HEK293T (cell line): ENCODE data around the gene CAMK2D.

Experiments
- CTCF ChIA-PET: fragments of 350-600 bp; formaldehyde crosslinking; extraction: SDS; loops from one replicate; lab custom pipeline; 2021; ENCODE audit warnings: antibody characterized with exemption, inconsistent platforms; lab: Yijun Ruan, JAX
- POLR2A ChIA-PET: fragments of 350-600 bp; formaldehyde crosslinking; extraction: SDS; loops from one replicate; lab custom pipeline; 2020; ENCODE audit warnings: antibody characterized with exemption, inconsistent platforms; lab: Yijun Ruan, JAX
- DNase-seq: peaks from one replicate; pipeline ENCODE4 v3.0.0; 2012; ENCODE audit warnings: mixed read lengths; ENCODE audit errors: extremely low spot score
- ARNT ChIP-seq: fragments of 450-650 bp; IDR thresholded peaks from 2 replicates; pipeline ENCODE4 v1.6.1; 2017; ENCODE audit warnings: mild to moderate bottlenecking
- BHLHE40 ChIP-seq: fragments of 450-650 bp; IDR thresholded peaks from 2 replicates; pipeline ENCODE4 v1.6.1; 2016; ENCODE audit warnings: mild to moderate bottlenecking, moderate library complexity, borderline replicate concordance
- CTBP1 ChIP-seq: fragments of 450-650 bp; IDR thresholded peaks from 2 replicates; pipeline ENCODE4 v1.6.1; 2016; ENCODE audit warnings: borderline replicate concordance
- ELF4 ChIP-seq: fragments of 450-650 bp; IDR thresholded peaks from 2 replicates; pipeline ENCODE4 v1.6.1; 2017; ENCODE audit warnings: antibody characterized with exemption
- FOXA1 ChIP-seq: fragments of 450-650 bp; IDR thresholded peaks from 2 replicates; pipeline ENCODE4 v1.6.1; 2016; ENCODE audit warnings: mild to moderate bottlenecking
- FOXK2 ChIP-seq: fragments of 450-650 bp; IDR thresholded peaks from 2 replicates; pipeline ENCODE4 v1.6.1; 2016; ENCODE audit warnings: mild to moderate bottlenecking
- FOXM1 ChIP-seq: fragments of 450-650 bp; IDR thresholded peaks from 2 replicates; pipeline ENCODE4 v1.6.1; 2017; ENCODE audit warnings: mild to moderate bottlenecking, borderline replicate concordance
- HDGF ChIP-seq: fragments of 450-650 bp; IDR thresholded peaks from 2 replicates; pipeline ENCODE4 v1.6.1; 2017; ENCODE audit warnings: antibody characterized with exemption, borderline replicate concordance
- L3MBTL2 ChIP-seq: fragments of 450-650 bp; conservative IDR thresholded peaks from 2 replicates; pipeline ENCODE4 v1.6.1; 2016; ENCODE audit warnings: mild to moderate bottlenecking
- LEF1 ChIP-seq: fragments of 450-650 bp; IDR thresholded peaks from 2 replicates; pipeline ENCODE4 v1.6.1; 2017; ENCODE audit warnings: mild to moderate bottlenecking, borderline replicate concordance
- NFRKB ChIP-seq: fragments of 450-650 bp; IDR thresholded peaks from 2 replicates; pipeline ENCODE4 v1.6.1; 2016; ENCODE audit warnings: mild to moderate bottlenecking, moderate library complexity
- SP1 ChIP-seq: fragments of 450-650 bp; IDR thresholded peaks from 2 replicates; pipeline ENCODE4 v1.6.1; 2017
- SUZ12 ChIP-seq: fragments of 450-650 bp; IDR thresholded peaks from 2 replicates; pipeline ENCODE4 v1.6.1; 2016; ENCODE audit warnings: mild to moderate bottlenecking
- TARDBP ChIP-seq: fragments of 450-650 bp; IDR thresholded peaks from 2 replicates; pipeline ENCODE4 v1.6.1; 2016
- ZNF384 ChIP-seq: fragments of 450-650 bp; IDR thresholded peaks from 2 replicates; pipeline ENCODE4 v1.6.1; 2016
- TF ChIP-seq, protein P1 (sequence below): fragments of 450-650 bp; IDR thresholded peaks from 2 replicates; pipeline ENCODE4 v1.6.1; 2016

CAMK2D gene

DNA sequence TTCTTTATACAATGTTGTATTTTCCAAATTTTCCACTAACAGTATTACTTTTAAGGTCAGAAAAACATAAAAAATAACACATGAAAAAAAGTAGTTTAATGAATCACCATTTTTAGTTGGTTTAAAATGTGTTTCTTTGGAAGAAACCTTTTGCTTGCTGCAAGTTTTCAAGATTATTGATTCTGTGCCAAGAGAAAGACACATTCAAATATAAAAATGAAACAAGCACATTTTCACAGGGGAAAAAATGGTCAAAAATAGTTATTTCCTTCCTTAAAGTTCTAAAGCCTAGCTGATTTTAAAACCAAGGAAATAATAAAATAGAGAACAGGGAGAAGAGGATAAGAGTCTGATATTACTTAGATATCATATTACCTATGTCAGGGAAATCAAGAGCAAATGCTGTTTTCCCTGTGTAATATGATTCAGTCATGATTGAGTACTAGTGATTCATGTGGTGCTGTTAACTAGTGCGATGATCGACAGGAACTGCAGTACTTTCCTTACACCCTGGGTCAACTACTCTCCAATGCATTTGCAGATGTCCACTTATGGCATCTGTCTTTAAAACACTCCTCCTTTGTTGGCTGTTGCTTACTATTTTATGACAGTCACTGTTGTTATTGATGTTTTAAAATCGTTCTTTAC is 103.8 kb downstream of the CAMK2D start:
- TF ChIP-seq, protein P1, sequence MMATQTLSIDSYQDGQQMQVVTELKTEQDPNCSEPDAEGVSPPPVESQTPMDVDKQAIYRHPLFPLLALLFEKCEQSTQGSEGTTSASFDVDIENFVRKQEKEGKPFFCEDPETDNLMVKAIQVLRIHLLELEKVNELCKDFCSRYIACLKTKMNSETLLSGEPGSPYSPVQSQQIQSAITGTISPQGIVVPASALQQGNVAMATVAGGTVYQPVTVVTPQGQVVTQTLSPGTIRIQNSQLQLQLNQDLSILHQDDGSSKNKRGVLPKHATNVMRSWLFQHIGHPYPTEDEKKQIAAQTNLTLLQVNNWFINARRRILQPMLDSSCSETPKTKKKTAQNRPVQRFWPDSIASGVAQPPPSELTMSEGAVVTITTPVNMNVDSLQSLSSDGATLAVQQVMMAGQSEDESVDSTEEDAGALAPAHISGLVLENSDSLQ, result peak; percentile 88
- no peak for TF ChIP-seq L3MBTL2
- no peak for DNase-seq
- POLR2A ChIA-PET, result no interaction called here
- CTCF ChIA-PET, result no interaction called here

DNA sequence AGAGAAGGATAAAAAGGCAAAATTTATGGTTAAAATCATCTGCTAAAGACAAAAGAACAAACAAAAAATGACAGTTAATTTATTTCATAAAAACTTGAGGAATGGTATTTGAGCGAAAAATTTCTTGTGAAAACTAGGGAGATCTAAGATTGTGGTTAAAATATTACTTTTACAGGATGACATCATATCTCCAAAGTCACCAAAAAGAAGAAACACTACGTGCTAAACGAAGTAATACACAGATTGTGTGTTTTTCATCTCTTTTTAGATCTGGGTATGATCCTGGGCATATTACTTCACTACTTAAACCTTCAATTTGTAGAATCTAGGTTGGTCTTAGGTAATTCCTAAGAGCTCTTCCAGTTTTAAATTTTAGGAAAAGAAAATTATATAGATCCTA is 107.7 kb downstream of the CAMK2D start:
- POLR2A ChIA-PET, result no interaction called here
- no peak for DNase-seq

DNA sequence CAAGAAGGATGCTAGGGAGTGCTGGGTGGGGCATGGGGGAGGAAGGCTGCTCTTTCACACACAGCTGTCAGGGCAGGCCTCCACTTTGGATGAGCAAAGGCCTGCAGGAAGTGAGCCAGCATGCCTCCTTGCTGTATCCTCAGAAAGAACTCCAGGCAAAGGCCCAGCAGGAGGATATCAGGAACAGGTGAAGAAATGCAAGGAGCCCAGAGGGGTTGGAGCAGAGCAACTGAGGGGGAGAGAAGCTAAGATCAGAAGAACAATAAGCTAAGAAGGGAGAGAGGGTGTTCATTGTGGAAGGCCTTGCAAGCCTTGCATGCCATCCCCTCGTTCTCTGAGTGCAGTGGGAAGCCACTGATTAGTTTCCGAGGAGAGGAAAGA is 115.1 kb downstream of the CAMK2D start:
- POLR2A ChIA-PET, result no interaction called here
- no peak for DNase-seq
- CTCF ChIA-PET, result no interaction called here

More for the DNA sequence above, 107.7 kb downstream of the CAMK2D start:
- CTCF ChIA-PET, result no interaction called here
- TF ChIP-seq, protein P1, result no peak
- TF ChIP-seq ELF4 (no peak), LEF1 (no peak), BHLHE40 (no peak), FOXK2 (no peak), HDGF (no peak)

DNA sequence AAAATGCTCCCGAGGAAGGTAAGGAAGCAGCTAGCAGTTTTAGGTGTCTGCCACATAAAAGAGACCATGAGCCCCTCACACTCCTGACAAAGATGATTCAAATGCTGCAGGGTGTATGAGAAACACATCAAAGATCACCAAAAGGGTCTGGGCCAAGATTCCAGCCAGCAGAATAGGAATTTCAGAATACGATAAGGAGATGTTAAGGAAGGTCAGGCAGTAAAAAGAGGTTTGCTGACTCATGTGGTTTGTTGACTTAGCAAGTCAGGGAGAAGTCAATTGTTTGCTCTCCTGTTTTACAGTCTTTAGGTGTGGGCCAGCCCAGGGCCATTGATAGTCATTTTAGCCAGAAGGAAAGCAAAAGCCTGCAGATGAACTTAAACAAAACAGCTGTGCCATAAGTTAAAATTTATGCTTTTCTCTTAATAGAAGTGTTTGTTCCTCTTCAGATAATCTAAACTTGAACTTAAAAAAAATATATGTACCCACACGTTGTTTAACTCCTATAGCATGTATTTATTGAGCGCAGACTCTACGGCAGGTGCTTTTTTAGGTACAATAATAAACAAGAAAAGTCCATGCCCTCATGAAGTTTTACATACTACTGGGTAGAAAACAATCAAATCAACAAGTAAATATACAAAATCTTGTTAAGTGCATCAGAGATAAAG is 115.6 kb downstream of the CAMK2D start:
- DNase-seq, result peak; percentile 32
- ChIA-PET CTCF (interaction anchor here (0.6 kb wide), 1 partner anchor 317 kb away, joined by 3 read pairs; no protein-coding TSS in a partner anchor), POLR2A (no interaction called here)
- TF ChIP-seq L3MBTL2 (no peak), FOXK2 (no peak), BHLHE40 (no peak), ELF4 (no peak), LEF1 (no peak), CTBP1 (no peak), FOXA1 (no peak)
- TF ChIP-seq, protein P1, result no peak

More for the DNA sequence above, 115.1 kb downstream of the CAMK2D start:
- TF ChIP-seq SP1, result no peak
- no peak for TF ChIP-seq NFRKB
- TF ChIP-seq LEF1, result no peak
- no peak for TF ChIP-seq TARDBP
- no peak for TF ChIP-seq BHLHE40
- no peak for TF ChIP-seq L3MBTL2
- TF ChIP-seq FOXA1, result no peak
- no peak for TF ChIP-seq CTBP1
- no peak for TF ChIP-seq SUZ12
- TF ChIP-seq, protein P1, result no peak
- TF ChIP-seq HDGF, result no peak
- TF ChIP-seq FOXM1, result no peak
- TF ChIP-seq ELF4, result no peak
- TF ChIP-seq ZNF384, result no peak
- TF ChIP-seq FOXK2, result no peak
- TF ChIP-seq ARNT, result no peak

DNA sequence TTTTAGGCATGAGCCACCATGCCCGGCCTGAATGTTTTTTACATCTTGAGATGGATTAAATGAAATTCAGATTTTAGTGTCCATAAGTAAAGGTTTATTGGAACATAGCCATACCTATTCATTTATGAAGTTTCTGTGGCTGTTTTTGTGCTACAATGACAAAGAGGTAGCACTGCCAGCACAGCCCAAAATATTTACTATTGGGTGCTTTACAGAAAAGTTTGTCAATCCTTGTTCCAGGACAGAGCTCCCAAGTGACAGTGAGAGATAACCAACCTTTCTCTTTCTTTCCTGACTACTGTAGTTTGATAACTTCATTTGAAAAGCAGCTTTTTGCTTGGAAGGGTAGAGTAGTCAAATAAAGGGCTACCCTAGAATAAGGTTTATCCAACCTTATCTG is 116.2 kb downstream of the CAMK2D start:
- ChIA-PET POLR2A (no interaction called here), CTCF (interaction anchor here (0.6 kb wide), 1 partner anchor 316 kb away, joined by 3 read pairs; no protein-coding TSS in a partner anchor)

More for the DNA sequence above, 116.2 kb downstream of the CAMK2D start:
- DNase-seq, result no peak
- TF ChIP-seq SP1, result no peak
- TF ChIP-seq TARDBP, result no peak
- TF ChIP-seq CTBP1, result no peak
- TF ChIP-seq L3MBTL2, result no peak
- TF ChIP-seq FOXA1, result no peak
- TF ChIP-seq, protein P1, result no peak
